ENCODE measurements around the gene LGI2.
A peak's percentile ranks its signal among the peaks of the same experiment; 100 is the strongest.

Gene LGI2

GRCh38 chr4:24999392-25000089, 31.2 kb downstream of the LGI2 start:
- no peak for DNase-seq (ENCODE audit: low read depth in 3 of 3, low spot score in 1 of 3)

- no peak for DNase-seq (ENCODE audit: low read depth in 3 of 3, low spot score in 1 of 3)
Measured at GRCh38 chr4:24995346-24995919, 35.3 kb downstream of the LGI2 start.

- DNase-seq (ENCODE audit: low read depth in 3 of 3, low spot score in 1 of 3) = no peak
Measured at GRCh38 chr4:24993551-24994080, 37.1 kb downstream of the LGI2 start.

- DNase-seq (ENCODE audit: low read depth in 3 of 3, low spot score in 1 of 3) = no peak
Measured at GRCh38 chr4:24992968-24993367, 37.8 kb downstream of the LGI2 start.

- DNase-seq (ENCODE audit: low read depth in 3 of 3, low spot score in 1 of 3) = no peak
Measured at GRCh38 chr4:24991015-24991414, 39.7 kb downstream of the LGI2 start.

GRCh38 chr4:24989327-24989726, 41.4 kb downstream of the LGI2 start:
- no peak for DNase-seq (ENCODE audit: low read depth in 3 of 3, low spot score in 1 of 3)

GRCh38 chr4:24988776-24989175, 42.0 kb downstream of the LGI2 start:
- no peak for DNase-seq (ENCODE audit: low read depth in 3 of 3, low spot score in 1 of 3)

- no peak for DNase-seq (ENCODE audit: low read depth in 3 of 3, low spot score in 1 of 3)
Measured at GRCh38 chr4:24984602-24985532, 45.9 kb downstream of the LGI2 start.

- DNase-seq (ENCODE audit: low read depth in 3 of 3, low spot score in 1 of 3) = no peak
Measured at GRCh38 chr4:24980740-24981139, 50.0 kb downstream of the LGI2 start.

- DNase-seq (ENCODE audit: low read depth in 3 of 3, low spot score in 1 of 3) = peak in 1 of 3 donors; percentile 2
Measured at GRCh38 chr4:24980064-24980690, 50.6 kb downstream of the LGI2 start.

GRCh38 chr4:24979554-24979953, 51.2 kb downstream of the LGI2 start:
- no peak for DNase-seq (ENCODE audit: low read depth in 3 of 3, low spot score in 1 of 3)

GRCh38 chr4:24978291-24979075, 52.3 kb downstream of the LGI2 start:
- DNase-seq (ENCODE audit: low read depth in 3 of 3, low spot score in 1 of 3) = no peak

- no peak for DNase-seq (ENCODE audit: low read depth in 3 of 3, low spot score in 1 of 3)
Measured at GRCh38 chr4:24975510-24975909, 55.2 kb downstream of the LGI2 start.

GRCh38 chr4:24973747-24974601, 56.8 kb downstream of the LGI2 start:
- no peak for DNase-seq (ENCODE audit: low read depth in 3 of 3, low spot score in 1 of 3)

GRCh38 chr4:24973404-24973746, 57.4 kb downstream of the LGI2 start:
- no peak for DNase-seq (ENCODE audit: low read depth in 3 of 3, low spot score in 1 of 3)

GRCh38 chr4:24971192-24971591, 59.6 kb downstream of the LGI2 start:
- DNase-seq (ENCODE audit: low read depth in 3 of 3, low spot score in 1 of 3) = no peak

GRCh38 chr4:24970635-24971034, 60.1 kb downstream of the LGI2 start:
- DNase-seq (ENCODE audit: low read depth in 3 of 3, low spot score in 1 of 3) = no peak

- DNase-seq (ENCODE audit: low read depth in 3 of 3, low spot score in 1 of 3) = no peak
Measured at GRCh38 chr4:24970191-24970590, 60.6 kb downstream of the LGI2 start.

- DNase-seq (ENCODE audit: low read depth in 3 of 3, low spot score in 1 of 3) = no peak
Measured at GRCh38 chr4:24969486-24969885, 61.3 kb downstream of the LGI2 start.

- no peak for DNase-seq (ENCODE audit: low read depth in 3 of 3, low spot score in 1 of 3)
Measured at GRCh38 chr4:24968992-24969391, 61.8 kb downstream of the LGI2 start.
